ENCODE data around the gene KAT14. TPM values are rescaled to one million over a fixed set of nuclear protein-coding genes. Genes with fewer than 3 reads are reported as not detected.

KAT14 gene
- total RNA-seq, 1 experiment from 2014 or later = 16.4 TPM

GRCh38 chr20:18090477-18090876, 47.2 kb upstream of the KAT14 start:
- Mint-ChIP-seq H3K9me3 (ENCODE audit: unreplicated experiment) (no peaks in the 10 kb centered on the region), H3K27me3 (ENCODE audit: insufficient read depth, unreplicated experiment) (no peaks in the 10 kb centered on the region), H3K36me3 (ENCODE audit: insufficient read depth, unreplicated experiment) (no peaks in the 10 kb centered on the region), H3K4me3 (ENCODE audit: unreplicated experiment) (no peak overlapping the region), H3K4me1 (ENCODE audit: insufficient read depth, unreplicated experiment) (peaks cover 5% of the 10 kb centered on the region), H3K27ac (ENCODE audit: low read depth, unreplicated experiment) (no peak overlapping the region)
- TF ChIP-seq CTCF (IDR thresholded peaks at IDR 0.05; ENCODE audit: unreplicated experiment) = no peak
- DNase-seq (ENCODE audit: unreplicated experiment) = no peak
- intact Hi-C loops (cut with micrococcal nuclease) = loop anchor here (1.0 kb wide), 1 partner anchor 186 kb away; no protein-coding TSS in a partner anchor
- ChIA-PET POLR2A (interaction anchor here (0.6 to 0.7 kb wide), 2 partner anchors 476 to 477 kb away, joined by 3 read pairs; partner anchors contain the start of gene SMIM26), CTCF (interaction anchor here (0.6 to 2.1 kb wide), 3 partner anchors 12 to 192 kb away, joined by 3 to 10 read pairs (median 4); no protein-coding TSS in a partner anchor)
- BruUV-seq (replicated peaks) = no TSS peak

GRCh38 chr20:18091623-18092022, 46.0 kb upstream of the KAT14 start:
- Mint-ChIP-seq H3K36me3 (ENCODE audit: insufficient read depth, unreplicated experiment) (no peaks in the 10 kb centered on the region), H3K27me3 (ENCODE audit: insufficient read depth, unreplicated experiment) (no peaks in the 10 kb centered on the region), H3K4me1 (ENCODE audit: insufficient read depth, unreplicated experiment) (peaks cover 5% of the 10 kb centered on the region), H3K4me3 (ENCODE audit: unreplicated experiment) (no peak overlapping the region), H3K27ac (ENCODE audit: low read depth, unreplicated experiment) (no peak overlapping the region), H3K9me3 (ENCODE audit: unreplicated experiment) (no peaks in the 10 kb centered on the region)
- POLR2A ChIA-PET = interaction anchor here (0.5 kb wide), 1 partner anchor 202 kb away, joined by 3 read pairs; no protein-coding TSS in a partner anchor
- no TSS peak for BruUV-seq (replicated peaks)
- TF ChIP-seq CTCF (IDR thresholded peaks at IDR 0.05; ENCODE audit: unreplicated experiment) = no peak
- CTCF ChIA-PET = interaction anchor here (0.5 to 0.6 kb wide), 2 partner anchors 39 to 496 kb away, joined by 6 read pairs; no protein-coding TSS in a partner anchor
- DNase-seq (ENCODE audit: unreplicated experiment) = peak; percentile 2
- intact Hi-C loops (cut with micrococcal nuclease) = no loop called here

GRCh38 chr20:18092890-18093289, 44.8 kb upstream of the KAT14 start:
- BruUV-seq (replicated peaks) = no TSS peak
- ChIA-PET CTCF (no interaction called here), POLR2A (interaction anchor here (0.6 kb wide), 1 partner anchor 9 kb away, joined by 4 read pairs; no protein-coding TSS in a partner anchor)
- no peaks in the 10 kb centered on the region for H3K9me3 Mint-ChIP-seq (ENCODE audit: unreplicated experiment)
- intact Hi-C loops (cut with micrococcal nuclease) = no loop called here
- H3K36me3 Mint-ChIP-seq (ENCODE audit: insufficient read depth, unreplicated experiment) = no peaks in the 10 kb centered on the region
- no peak for TF ChIP-seq CTCF (IDR thresholded peaks at IDR 0.05; ENCODE audit: unreplicated experiment)
- H3K27ac Mint-ChIP-seq (ENCODE audit: low read depth, unreplicated experiment) = no peak overlapping the region
- H3K4me1 Mint-ChIP-seq (ENCODE audit: insufficient read depth, unreplicated experiment) = peaks cover 5% of the 10 kb centered on the region
- DNase-seq (ENCODE audit: unreplicated experiment) = no peak
- H3K27me3 Mint-ChIP-seq (ENCODE audit: insufficient read depth, unreplicated experiment) = no peaks in the 10 kb centered on the region
- H3K4me3 Mint-ChIP-seq (ENCODE audit: unreplicated experiment) = no peak overlapping the region

GRCh38 chr20:18093388-18093787, 44.3 kb upstream of the KAT14 start:
- BruUV-seq (replicated peaks) = no TSS peak
- ChIA-PET POLR2A (interaction anchor here (0.6 kb wide), 1 partner anchor 9 kb away, joined by 4 read pairs; no protein-coding TSS in a partner anchor), CTCF (no interaction called here)
- Mint-ChIP-seq H3K4me1 (ENCODE audit: insufficient read depth, unreplicated experiment) (peaks cover 5% of the 10 kb centered on the region), H3K4me3 (ENCODE audit: unreplicated experiment) (no peak overlapping the region), H3K27ac (ENCODE audit: low read depth, unreplicated experiment) (no peak overlapping the region), H3K9me3 (ENCODE audit: unreplicated experiment) (no peaks in the 10 kb centered on the region), H3K27me3 (ENCODE audit: insufficient read depth, unreplicated experiment) (no peaks in the 10 kb centered on the region), H3K36me3 (ENCODE audit: insufficient read depth, unreplicated experiment) (no peaks in the 10 kb centered on the region)
- TF ChIP-seq CTCF (IDR thresholded peaks at IDR 0.05; ENCODE audit: unreplicated experiment) = no peak
- DNase-seq (ENCODE audit: unreplicated experiment) = no peak
- intact Hi-C loops (cut with micrococcal nuclease) = no loop called here
